Epidermal melanocyte (primary cell): ENCODE results near the gene FCRL2.
"Not testable (repeated sequence)": the region's sequence is repeated elsewhere in the genome, so short reads cannot be mapped to it uniquely, and the experiment has no call there.

ENCODE experiments used
- DNase-seq: peaks from one replicate; pipeline ENCODE4 v3.0.0; 2011; ENCODE audit warnings: low spot score; ENCODE audit not compliant: insufficient read length

Gene FCRL2

DNA sequence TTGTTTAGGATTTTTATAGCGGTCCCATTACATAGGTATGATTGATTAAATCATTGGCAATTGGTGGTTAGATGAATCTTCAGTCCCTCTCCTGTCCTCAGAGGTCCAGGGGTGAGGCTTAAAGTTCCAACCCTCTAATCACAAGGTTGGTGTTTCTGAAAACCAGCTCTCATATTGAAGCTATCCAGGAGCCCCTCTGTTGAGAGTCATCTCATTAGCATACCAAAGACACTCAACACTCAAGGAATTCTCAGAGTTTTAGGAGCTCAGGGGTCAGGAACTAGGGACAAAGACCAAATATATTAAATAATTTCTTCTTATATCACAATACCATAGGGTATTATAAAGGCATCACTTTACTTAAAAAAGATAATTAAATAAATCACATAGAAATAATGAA is 23.3 kb downstream of the FCRL2 start:
- no peak for DNase-seq

DNA sequence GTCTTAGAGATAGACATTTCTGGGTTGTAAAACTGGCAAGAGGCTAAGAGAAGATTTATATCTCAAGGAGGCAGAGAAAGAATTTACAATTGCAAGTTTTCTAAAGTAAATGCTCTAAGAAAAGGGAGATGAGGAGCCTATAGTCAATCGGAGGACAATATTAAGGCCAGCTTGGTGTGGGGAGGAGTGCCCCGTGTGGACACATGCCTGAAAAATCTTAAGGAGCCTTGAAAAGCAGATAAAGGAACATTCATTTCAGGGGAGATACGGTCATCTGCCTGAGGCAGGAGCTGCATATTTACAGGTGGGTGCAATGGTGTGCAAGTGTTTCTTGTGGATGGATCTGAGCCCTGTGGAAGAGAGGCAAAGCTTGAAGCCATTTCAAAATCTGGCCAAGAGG is 25.6 kb downstream of the FCRL2 start:
- no peak for DNase-seq

DNA sequence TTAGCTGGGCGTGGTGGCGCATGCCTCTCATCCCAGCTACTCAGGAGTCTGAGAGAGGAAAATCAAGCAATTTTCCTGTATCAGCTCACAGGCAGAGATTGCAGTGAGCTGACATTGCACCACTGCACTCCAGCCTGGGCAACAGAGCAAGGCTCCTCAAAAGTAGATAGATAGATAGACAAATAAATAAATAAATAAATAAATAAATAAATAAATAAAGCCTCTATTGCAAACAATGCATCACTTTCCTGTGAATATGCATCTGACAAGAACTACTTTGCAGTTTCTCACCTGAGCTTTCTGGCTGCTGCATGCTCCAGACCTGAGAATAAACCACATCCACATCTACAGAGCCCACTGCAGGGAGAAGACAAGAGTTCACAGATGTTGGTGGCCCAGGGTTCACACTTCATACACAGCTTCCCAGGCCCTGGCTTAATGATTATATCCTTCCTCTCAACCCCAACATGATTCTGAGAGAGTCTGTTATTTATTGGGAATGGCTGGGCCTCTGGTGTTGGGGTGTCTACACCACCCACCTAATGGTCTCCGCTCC is 28.6 kb downstream of the FCRL2 start:
- no peak for DNase-seq

DNA sequence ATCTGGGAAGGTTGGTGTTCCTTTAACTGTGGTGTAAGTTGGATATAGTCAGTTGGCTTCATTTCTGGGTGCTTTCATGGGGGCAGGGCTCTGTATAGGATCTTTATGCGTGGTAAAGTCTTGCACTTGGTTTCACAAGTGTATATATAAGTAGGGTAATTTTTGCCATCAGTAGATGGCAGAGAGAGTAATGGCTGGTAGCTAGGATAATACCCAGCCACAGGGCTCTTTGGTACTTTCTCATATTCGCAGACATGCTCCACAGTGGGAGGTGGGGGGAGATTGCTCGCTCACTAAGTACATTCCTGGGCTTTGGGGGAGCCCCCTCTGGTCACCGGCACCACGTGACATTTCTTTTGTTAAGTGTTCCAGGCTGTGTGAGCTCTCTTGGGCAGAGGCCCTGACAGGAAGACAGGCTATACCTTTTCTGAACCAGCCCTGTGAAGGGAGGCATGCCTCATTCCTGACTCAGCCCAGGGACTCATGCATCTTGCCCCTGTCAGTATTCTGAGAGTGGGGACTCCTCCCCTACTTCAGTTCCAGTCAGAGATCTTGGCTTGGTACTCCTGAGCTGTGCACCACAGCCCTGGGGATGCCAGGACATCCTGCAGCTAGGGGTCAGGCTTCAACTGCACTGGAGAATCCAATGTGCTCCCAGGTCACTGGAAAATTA is 37.6 kb downstream of the FCRL2 start:
- no peak for DNase-seq

DNA sequence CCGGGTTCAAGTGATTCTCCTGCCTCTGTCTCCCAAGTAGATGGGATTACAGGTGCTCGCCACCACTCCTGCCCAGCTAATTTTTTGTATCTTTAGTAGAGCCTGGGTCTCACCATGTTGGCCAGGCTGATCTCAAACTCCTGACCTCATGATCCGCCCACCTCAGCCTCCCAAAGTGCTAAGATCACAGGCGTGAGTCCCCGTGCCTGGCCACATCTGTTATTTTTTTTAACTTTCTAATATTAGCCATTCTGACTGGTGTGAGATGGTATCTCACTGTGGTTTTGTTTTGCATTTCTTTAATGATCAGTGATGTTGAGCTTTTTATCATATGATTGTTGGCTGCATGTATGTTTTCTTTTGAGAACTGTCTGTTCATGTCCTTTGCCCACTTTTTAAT is 40.9 kb downstream of the FCRL2 start:
- DNase-seq = not testable (repeated sequence)

DNA sequence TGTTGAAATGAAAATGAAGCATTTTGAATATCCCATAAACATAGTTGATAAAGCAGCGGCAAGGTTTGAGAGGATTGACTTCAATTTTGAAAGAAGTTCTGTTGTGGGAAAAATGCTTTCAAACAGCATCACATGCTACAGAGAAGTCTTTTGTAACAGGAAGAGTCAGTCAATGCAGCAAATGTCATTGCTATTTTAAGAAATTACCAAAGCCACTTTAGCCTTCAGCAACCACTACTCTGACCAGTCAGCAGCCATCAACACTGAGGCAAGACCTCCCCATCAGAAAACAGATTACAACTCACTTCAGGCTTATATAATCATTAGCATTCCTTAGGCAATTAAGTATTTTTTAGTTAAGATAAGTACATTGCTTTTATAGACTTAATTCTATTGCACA is 42.6 kb downstream of the FCRL2 start:
- DNase-seq = no peak

DNA sequence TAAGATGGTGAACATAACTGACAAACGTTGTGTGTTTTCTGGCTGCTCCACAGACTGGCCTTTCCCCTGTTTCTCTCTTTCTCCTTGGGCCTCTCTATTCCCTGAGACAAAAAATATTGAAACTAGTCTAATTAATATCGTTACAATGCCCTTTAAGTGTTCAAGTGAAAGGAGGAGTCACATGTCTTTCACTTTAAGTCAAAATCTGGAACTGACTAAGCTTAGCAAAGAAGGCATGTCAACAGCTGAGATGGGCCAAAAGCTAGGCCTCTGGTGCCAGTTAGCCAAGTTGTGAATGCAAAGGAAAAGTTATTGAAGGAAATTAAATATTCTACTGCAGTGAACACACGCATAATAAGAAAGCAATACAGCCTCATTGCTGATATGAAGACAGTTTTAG is 44.2 kb downstream of the FCRL2 start:
- DNase-seq = no peak

DNA sequence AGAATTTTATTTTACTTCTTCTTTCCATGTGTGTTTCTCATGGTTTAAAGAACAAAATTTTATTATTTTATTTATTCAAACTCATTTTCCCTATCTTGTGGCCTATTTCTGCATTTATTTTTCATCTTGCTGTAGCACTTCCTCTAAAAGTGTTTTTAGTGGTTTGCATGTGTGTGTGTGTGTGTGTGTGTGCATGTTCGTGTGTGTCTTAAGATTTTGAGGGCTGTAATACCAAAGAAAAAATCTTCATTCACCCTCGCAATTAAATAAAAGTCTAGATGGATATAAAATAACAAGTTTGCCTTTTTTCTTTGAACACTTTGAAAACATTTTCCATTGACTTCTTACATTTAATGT is 51.7 kb downstream of the FCRL2 start:
- DNase-seq = no peak

DNA sequence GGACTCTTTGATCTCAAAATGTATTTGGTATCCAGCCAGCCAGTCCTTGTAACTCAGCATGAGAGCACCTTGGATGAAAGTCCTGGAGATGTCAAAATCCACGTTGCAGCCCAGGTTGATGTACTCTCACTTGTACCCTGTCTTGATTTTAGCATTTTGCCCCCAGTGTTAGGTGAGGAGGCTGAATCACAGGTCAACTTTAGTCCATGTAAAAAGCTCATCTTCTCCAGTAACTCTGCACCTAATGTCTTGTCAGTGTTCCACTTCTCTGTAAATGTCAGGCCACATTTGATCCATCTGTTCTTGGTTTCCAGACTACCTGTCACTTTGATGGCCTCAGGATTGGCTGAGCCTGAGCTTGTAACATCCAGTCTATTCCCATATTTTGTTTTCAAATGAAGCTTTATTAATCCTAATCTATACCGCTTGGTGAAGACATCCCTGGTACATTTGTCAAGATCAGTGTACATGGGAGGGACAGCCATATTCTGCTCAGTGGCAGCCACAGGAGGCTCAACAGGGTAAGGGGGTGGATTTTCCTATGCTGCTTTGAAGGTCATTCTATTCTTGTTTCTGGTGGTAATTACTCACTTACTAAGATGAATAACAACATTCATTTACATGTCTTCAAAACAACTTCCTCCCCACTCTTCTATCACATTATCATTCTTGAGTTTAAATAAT is 52.3 kb downstream of the FCRL2 start:
- no peak for DNase-seq

DNA sequence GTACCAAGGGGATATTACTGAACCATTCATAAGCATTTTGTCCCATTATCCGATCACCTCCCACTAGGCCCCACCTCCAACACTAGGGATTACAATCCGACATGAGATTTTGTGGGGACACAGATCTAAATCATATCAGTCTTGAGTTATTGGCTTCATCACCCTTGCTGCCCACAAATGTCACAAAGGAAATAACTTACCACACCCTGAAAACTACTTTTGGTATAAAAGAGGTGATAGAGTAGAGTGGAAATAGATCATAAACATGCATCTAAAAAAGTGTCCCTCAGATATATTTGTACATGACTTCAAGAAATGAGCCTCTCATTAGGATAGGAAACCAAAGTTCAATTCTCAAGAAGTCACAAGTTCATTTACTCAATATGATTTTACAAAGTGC is 53.8 kb downstream of the FCRL2 start:
- DNase-seq = no peak

DNA sequence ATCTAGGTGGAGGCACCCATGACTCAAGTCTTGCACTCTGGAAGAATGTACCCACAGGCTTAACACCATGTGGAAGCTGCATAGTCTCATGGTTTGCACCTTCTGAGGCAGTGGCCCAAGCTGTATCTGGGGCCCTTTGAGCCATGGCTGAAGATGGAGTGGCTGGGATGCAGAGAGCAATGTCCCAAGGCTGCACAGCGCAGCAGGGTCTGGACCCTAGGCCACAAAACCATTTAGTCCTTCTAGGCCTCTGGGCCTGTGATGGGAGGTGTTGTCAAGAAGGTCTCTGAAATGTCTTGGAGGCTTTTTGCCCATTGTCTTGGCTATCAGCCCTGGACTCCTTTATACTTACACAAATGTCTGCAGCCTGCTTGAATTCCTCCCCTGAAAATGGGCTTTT is 54.9 kb downstream of the FCRL2 start:
- no peak for DNase-seq

DNA sequence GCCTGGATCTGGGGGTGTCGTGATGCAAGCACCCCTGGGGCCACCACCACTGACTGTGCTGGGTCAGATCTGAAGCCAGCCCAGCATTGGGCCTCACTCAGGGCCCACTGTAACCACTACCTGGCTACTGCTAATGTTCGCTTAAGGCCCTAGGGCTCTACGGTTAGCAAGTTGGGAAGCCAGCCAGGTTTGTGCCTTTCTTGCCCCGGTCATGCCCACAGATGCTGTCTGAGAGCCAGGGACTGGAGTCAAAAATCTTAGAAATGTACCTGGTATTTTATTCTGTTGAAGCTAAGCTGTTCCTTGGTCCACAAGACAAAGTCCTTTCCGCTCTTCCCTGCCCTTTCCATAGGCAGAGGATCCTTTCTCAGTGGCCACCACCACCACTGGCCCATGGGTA is 61.2 kb downstream of the FCRL2 start:
- no peak for DNase-seq

DNA sequence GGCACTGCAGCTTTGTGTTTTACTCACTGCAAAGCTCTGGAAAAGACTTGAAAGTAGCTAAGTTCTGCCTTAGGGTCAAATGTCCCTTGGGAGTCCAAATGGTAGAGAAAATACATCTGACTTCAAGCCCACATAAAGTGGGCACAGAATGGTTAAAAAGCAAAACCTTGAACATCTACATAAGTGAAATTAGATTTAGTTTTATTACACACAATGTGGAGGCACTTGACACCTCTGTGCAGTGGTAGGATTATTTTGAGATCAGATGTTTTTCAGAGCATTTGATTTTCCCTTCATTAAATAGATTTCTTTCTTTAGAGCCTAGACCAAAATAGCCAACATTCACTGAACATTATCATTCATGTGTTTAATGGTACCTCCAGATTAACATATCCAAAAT is 65.1 kb downstream of the FCRL2 start:
- no peak for DNase-seq

DNA sequence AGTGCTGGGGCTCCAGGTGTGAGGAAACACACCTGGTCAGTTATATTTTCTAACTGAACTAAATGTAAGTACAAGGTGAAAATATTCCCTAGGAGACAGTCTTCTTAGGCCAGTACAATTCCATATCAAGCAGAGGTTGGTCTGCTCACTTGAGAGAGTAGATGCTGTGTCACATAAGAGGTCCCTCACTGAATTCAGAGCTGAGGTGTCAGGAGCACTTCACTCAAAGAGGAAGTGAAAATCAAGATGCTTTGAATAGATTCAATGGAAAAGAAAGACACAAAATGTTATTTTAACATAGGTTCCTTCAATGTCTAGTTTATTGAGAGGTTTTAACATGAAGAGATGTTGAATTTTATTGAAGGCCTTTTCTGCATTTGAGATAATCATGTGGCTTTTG is 72.1 kb downstream of the FCRL2 start:
- DNase-seq = no peak

DNA sequence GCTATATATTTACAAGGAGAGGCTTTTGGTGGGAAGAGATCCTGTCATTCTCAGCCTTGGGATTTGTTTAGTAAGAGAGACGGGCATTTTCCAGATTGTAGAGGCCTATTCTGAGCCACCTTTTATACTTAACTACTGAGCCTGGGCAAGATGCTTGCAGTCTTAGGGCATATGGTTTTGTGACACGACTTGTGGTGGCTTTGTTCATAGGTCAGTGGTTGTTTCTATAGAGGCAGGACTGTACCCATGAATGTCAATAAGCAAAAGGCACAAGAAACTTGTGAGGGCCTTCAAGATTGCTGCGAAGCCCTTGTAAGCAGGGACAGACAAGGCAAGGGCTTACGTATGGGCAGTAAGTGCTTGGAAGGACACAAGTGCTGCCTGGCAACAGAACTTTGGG is 73.0 kb downstream of the FCRL2 start:
- DNase-seq = no peak

DNA sequence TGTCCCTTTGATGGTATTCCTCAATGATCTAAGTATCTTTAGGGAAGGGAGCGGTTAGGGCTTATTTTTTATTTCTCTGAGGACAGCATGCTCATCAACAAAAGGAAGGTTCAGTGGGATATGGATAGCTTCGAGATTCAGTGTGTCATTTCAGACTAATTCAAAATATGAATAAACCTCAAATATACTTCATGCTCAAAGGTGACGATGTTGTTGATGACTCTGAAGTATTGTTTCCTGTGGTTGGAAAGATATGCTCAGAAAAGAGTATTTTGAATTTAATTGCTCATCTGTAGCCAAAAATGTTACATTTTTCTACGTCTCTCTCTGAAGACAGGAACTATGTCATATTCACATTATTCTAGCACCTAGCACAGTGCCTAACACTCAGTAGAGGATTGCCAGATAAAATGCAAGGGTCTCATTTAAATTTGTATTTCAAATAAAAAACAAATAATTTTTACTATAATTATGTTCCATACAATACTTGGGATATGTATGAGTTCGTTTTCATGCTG is 74.6 kb downstream of the FCRL2 start:
- DNase-seq = no peak

DNA sequence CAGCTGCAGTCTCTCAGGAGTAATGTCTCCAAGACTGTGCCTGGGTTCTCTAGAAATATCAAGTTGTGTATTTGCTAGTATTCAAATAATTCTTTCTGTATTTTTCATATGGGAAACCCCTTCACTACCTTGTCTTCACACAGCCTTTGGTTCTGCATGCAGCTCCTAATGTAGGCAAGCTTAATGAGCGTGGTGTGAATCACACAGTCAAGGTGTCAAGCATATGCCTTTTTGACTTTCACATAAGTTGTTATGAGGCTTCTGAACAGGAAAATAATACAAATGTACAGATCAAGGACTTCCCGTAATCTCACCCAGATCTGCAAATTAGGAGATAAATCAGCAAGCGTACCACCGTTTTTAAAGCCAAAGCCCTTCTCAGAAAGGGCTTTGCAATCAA is 76.2 kb downstream of the FCRL2 start, which contains the start of gene FCRL3:
Gene FCRL3 (minus strand): TSS at position 38 of the 400 bp plus-strand sequence. CDS start 280 bp downstream, outside the sequence.
- no peak for DNase-seq

DNA sequence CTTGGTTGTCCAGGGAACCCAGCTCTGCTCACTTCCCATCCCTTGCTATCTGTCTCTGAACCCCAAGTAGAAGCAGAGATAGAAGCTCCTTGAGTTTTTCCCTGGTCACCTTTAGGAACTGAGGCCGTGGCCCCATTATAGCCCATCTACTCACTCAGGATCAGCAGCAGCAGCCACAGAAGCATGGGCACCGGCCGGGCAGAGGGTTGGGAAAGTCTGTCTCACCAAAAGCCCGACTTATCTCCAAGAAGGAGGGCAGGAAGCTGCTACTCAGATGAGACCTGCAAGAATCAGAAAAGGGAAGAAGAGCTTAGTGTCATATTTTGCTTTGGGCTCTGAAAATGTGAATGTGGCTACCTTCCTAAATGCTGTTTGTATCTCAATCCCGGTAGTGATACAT is 76.6 kb downstream of the FCRL2 start:
- DNase-seq = no peak

DNA sequence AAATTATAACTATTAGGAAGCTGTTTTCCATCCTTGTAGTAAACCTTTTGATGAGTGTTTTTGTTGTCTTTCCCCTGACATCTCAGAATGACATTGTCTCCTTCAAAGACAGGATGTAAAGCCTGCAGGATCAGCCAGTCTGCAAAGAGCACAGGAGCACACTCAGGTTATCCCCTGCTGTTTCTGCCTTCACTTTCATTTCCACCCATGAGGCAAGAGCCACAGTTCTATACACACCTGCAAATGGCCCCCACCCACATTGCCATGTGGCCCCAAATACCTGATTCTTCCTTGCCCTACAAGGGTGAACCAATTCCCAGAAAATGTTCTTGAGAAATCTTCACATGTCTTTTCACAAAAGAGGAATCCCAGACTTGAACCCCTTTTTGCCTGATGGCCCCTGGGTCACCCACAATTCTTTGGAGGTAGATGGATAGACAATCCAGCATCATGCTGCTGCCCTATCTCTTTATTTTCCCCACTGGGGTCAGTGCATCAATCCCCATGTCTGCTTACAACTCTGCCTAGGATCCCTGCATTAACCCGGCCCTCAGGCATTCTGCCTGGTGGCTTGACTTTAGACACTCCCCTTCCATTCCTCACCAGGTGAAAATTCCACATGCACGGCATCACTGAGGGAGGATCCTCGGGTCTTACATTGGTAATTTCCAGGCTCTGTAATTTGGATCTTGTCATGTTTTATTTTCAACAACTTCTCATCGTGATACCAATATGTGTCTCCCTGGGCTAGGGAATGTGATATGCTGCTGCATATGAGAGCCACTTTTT is 79.0 kb downstream of the FCRL2 start:
- DNase-seq = no peak

DNA sequence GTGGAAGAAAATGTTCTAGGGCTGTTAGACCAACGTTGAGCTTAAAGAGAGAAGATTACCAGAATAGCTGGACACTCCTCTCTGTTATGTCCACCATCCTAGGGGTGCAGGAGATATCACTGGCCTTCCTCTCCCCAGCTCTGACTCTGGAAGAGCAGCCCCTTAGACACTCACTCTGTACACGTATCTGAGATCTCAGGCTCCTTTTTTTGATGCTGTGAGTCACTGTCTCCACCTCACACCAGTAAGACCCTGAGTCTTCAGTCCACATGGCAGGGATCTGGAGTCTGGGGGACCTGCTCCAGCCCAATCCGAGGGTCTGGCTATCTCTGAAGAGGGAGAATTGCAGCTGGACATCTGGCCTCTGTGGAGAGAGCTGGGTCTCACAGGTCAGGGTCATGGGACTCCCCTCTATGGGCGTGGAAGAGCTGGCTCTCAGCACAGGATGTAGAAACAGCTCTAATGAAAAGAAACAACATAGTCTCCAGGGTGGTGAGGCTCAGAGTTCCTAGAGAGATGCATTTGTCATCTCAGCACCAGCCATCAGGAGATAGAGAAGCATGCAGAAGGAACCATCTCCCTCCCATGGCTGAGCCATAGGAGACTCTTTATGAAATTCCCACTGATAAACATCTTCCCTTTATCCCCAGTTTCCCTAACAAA is 79.8 kb downstream of the FCRL2 start:
- no peak for DNase-seq
